HG03469 (cell line): Measurements from ENCODE around the gene ZNF385B.
"Not testable (repeated sequence)": the region's sequence is repeated elsewhere in the genome, so short reads cannot be mapped to it uniquely, and the experiment has no call there.

Experiments
- ATAC-seq: cut with Tn5 transposase; IDR thresholded peaks from one replicate; pipeline ENCODE4 v1.9.1; 2021; ENCODE audit warnings: mild to moderate bottlenecking, moderate library complexity, moderate number of reproducible peaks; ENCODE audit not compliant: unreplicated experiment

The ZNF385B gene

GRCh38 chr2:179642462-179642861, 218.9 kb downstream of the ZNF385B start:
- ATAC-seq: no peak

DNA sequence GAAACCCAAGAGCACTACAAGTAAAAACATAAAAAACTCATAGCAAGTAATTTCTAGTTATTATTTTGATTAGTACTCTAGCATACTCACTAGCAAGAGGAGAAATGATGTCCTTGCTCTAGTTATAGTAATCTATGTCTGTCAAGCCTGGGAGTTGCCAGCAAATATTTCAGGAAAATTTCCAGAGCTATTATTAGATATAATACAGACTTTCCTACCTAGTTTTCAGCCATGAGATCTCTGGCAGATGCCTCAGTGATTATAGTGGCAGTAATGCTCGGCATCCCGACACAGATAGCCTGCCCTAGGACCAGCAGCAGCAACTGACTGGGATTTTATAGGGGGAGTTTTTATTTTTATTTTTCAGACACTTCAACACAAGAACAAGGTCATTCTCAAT, 224.4 kb downstream of the ZNF385B start:
- no peak for ATAC-seq

DNA sequence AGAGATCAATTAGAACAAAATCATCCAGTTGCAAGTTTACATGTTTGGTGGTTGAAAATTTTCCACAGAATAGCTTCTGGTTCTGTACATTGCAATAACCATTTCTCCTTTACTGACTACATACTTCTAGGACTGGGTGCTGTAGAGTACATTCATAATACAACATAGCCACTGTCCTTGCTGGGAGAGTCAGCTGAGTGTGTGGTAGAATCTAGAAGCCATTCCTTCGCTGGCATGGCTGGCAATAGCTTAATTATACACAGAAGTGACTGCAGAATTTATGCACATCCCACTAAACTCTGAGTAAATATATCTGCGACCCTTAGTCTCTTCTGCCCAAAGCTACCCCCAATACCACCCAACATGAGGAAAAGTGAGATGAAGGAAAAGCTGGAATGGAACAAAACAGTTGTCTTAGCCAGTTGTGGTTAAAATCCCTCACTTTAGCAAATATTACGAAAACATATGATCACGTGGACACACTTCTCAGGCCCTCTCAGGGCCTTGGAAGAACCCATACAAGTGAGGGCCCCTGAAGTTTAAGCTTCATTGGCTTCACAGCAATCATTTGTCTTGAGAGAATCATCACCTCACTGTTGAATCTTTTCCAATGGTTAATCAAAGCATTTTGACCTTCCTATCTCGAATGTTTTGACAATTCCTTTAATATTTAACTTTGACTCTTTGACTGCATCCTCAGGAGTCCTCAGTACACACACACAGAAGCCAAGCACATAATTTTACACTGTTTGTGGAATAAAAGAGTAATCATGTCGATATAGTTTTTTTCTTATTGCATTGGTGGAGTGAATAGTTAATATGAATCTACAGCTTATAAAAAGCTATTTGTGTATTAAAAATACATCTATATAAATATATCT, 225.1 kb downstream of the ZNF385B start:
- no peak for ATAC-seq

DNA sequence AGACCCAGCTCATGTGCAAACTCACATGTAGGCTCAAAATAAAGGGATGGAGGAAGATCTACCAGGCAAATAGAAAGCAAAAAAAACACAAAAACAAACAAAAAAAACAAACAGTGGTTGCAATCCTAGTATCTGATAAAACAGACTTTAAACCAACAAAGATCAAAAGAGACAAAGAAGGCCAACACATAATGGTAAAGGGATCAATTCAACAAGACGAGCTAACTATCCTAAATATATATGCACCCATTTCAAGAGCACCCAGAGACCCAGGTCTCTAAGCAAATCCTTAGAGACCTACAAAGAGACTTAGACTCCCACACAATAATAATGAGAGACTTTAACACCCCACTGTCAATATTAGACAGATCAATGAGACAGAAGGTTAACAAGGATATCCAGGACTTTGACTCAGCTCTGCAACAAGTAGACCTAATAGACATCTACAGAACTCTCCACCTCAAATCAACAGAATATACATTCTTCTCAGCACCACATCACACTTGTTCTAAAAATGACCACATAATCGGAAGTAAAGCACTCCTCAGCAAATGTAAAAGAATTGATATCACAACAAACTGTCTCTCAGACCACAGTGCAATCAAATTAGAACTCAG, 229.5 kb downstream of the ZNF385B start:
- ATAC-seq: not testable (repeated sequence)

DNA sequence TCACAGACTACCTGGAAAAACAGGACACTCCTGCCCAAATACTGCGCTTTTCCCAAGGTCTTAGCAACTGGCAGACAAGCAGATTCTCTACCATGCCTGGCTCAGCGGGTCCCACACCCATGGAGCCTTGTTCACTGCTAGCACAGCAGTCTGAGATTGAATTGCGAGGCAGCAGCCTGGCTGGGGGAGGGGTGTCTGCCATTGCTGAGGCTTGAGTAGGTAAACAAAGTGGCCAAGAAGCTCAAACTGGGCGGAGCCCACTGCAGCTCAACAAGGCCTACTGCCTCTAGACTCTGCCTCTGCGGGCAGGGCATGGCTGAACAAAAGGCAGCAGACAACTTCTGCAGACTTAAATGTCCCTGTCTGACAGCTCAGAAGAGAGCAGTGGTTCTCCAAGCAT, 231.6 kb downstream of the ZNF385B start:
- not testable (repeated sequence) for ATAC-seq

GRCh38 chr2:179626261-179626660, 235.2 kb downstream of the ZNF385B start:
- ATAC-seq: no peak

- ATAC-seq: no peak
Measured at GRCh38 chr2:179622635-179623300, 238.6 kb downstream of the ZNF385B start.

GRCh38 chr2:179622112-179622511, 239.3 kb downstream of the ZNF385B start:
- ATAC-seq: no peak

GRCh38 chr2:179619947-179620467, 241.4 kb downstream of the ZNF385B start:
- ATAC-seq: no peak

DNA sequence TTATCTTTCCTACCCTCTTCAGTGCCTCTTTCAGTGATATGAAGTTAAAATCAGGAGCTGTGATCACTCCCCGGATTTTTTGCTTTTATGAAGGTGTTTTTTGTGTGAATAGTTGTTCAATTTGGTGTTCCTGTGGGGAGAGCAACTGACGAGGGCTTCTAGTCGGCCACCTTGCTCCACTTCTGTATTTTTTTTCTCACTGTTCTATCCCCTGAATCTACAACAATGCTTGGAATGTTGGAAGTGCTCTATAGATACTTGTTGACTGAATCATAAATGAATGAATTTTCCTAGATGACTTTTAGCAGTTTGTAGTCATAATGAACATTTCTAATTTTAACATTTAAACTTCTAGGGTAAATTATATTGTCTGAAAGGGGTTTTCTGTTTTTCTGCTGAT, 247.3 kb downstream of the ZNF385B start:
- no peak for ATAC-seq

DNA sequence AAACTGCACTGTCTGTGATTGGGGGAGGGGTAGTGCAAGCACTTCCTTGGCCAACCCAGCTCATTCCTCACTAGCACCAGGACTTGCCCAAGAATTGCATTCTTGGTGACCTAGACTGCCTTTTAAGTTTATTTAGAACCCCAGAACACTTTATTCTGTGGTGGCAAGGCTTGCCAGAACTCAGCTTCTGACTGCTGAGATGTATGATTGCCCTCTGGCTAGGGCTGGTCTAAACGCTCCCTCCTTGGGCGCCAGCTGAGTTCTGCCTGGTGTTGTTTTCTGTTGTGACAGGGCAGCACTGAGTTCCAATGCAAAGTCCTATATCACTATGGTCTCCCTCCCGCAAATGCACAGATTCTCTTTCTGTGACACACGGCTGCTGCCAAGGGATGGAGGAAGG, 247.7 kb downstream of the ZNF385B start:
- no peak for ATAC-seq

- no peak for ATAC-seq
Measured at GRCh38 chr2:179613299-179613651, 248.1 kb downstream of the ZNF385B start.

DNA sequence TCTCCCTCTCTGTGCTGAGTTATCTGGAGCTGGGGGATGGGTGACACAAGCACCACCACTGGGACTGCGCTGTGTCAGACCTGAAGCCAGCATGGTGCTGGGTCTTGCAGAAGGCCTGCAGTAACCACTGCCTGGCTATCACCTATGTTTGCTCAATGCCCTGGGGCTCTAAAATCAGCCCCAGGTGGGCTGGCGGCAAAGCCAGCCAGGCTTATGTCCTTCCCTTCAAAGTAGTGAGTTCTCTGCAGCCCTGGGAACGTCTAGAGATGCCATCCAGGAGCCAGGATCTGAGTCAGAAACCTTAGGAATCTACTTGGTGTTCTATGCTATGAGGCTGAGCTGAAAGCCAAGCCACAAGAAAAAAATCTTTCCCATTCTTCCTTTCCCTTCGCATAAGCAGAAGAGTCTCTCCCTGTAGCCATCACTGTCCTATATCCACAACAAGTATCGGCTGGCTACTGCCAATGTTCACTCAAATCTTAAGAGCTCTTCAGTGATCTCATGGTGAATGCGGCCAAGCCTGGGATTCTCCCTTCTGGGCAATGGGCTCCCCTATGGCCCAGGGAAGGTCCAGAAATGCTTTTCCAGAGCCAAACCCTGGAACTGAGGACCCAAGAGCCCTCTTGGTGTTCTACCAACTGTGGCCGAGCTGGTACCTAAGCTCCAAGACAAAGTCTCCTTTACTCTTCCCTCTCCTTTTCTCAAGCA, 248.7 kb downstream of the ZNF385B start:
- no peak for ATAC-seq

- no peak for ATAC-seq
Measured at GRCh38 chr2:179612108-179612507, 249.3 kb downstream of the ZNF385B start.

GRCh38 chr2:179606141-179606540, 255.3 kb downstream of the ZNF385B start:
- no peak for ATAC-seq

DNA sequence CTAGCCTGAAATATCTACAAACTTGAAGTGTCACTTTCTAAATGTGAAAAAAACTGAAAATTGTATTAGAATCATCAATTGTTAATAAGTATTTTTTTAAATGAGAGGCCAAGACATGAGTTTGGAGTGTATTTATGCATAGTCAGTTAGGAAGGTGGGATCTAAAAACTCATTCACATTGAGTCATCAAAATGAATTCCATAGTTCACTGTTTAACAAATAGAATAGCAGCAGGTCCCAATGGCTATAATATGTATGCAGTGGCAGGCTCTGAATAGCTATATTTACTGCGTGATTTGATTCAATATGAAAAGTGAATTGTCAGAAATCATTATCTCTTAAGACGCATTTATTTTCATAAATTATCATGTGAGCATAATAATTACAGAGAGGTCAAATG, 256.1 kb downstream of the ZNF385B start:
- no peak for ATAC-seq

DNA sequence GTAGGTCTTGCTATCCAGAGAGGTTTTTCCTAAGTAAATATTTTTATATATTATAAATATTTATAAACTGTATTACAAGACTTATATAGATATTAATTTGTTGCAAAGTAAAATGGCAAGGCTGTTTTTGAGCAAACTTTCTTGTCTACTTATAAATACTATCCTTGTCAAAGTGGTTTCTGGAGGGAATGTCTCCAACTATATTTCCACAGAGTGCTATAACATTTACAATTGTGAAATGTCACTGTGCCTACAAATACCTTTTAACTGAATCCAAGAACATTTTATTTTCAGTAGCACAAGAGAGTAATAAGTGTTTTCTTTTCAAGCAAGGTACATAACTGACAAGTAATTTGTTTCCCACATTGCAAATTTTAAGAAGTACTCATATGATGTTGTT, 256.8 kb downstream of the ZNF385B start:
- ATAC-seq: no peak

DNA sequence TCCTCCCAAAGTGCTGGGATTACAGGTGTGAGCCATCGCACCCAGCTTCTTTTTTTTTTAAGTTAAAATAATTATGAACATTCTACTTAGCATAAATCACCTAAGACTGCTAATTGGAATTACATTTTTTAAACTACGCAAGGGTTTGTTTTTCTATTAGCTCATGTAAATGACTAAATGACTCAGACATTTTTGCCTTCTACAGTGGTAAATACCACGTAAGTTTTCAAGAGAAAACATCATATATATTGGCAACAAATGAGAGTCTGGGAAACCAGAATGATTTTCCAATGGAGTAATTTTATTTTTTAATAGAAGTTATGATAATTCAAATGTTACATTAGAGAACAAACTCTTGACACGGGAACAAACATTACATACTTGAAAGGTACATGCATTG, 259.0 kb downstream of the ZNF385B start:
- no peak for ATAC-seq

- ATAC-seq: no peak
Measured at GRCh38 chr2:179596018-179596417, 265.4 kb downstream of the ZNF385B start.

DNA sequence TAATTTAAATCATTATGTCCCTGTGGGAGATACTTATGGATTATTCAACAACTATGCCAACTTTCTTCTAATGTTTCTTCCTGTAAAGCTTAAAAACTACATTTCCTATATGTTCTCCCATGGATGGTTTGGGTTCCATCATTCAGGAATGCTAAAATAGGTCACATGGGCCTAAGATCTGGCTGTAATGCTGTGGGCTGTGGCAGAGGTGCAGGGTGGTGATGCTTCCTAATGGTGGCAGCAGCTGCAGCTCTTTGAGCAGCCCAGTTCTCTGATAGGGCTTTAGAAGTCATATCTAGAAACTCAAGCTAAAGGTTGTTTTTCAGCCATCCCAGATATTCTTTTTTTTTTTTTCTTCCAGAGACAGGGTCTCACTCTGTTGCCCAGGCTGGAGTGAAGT, 266.1 kb downstream of the ZNF385B start:
- no peak for ATAC-seq
